OCI-LY7 (cell line): ENCODE results near the gene EGFL8. TPM values are rescaled to one million over a fixed set of nuclear protein-coding genes. Genes with fewer than 3 reads are reported as not detected.

Experiments
- BruUV-seq: library from RNA; stranded (reverse); fragments of 400-500 nt; replicated peaks from 2 replicates; lab custom pipeline; 2021; lab: Mats Ljungman, UMichigan
- CTCF ChIA-PET: fragments of 300-600 bp; sonication (Branson Sonifier 250); formaldehyde crosslinking; loops from one replicate; lab custom pipeline; 2022; ENCODE audit warnings: antibody characterized with exemption; ENCODE audit not compliant: unreplicated experiment; lab: Charles Lee
- POLR2A ChIA-PET: fragments of 300-600 bp; sonication (Branson Sonifier 250); formaldehyde crosslinking; loops from one replicate; lab custom pipeline; 2022; ENCODE audit warnings: antibody characterized with exemption; lab: Charles Lee
- DNase-seq: peaks from one replicate; pipeline ENCODE4 v3.0.0-alpha.2; 2015; ENCODE audit warnings: low spot score
- H2AFZ ChIP-seq: fragments of 200-600 bp; sonication (generic), shearing (Covaris generic); 2 replicates; pipeline ENCODE4 v1.6.1; 2014; ENCODE audit warnings: mild to moderate bottlenecking, antibody characterized with exemption, low read length, moderate library complexity
- H3K27ac ChIP-seq: fragments of 200-600 bp; sonication (generic); 2 replicates; pipeline ENCODE4 v1.5.1; 2014; ENCODE audit warnings: mixed run types, low read depth, mild to moderate bottlenecking, moderate library complexity, low read length, inconsistent platforms; ENCODE audit not compliant: poor library complexity, severe bottlenecking
- H3K36me3 ChIP-seq: fragments of 200-600 bp; sonication (generic); 2 replicates; pipeline ENCODE4 v1.6.1; 2014; ENCODE audit warnings: mild to moderate bottlenecking, antibody characterized with exemption, low read length, moderate library complexity, mixed read lengths; ENCODE audit not compliant: insufficient read depth
- H3K4me1 ChIP-seq: fragments of 200-600 bp; sonication (generic); 2 replicates; pipeline ENCODE4 v1.5.1; 2014; ENCODE audit warnings: mild to moderate bottlenecking, low read length; ENCODE audit not compliant: insufficient read depth, poor library complexity, severe bottlenecking
- H3K4me2 ChIP-seq: fragments of 200-600 bp; sonication (generic); 2 replicates; pipeline ENCODE4 v1.6.1; 2014; ENCODE audit warnings: mild to moderate bottlenecking, low read length
- H3K4me3 ChIP-seq: fragments of 200-600 bp; sonication (generic); 2 replicates; pipeline ENCODE4 v1.5.1; 2014; ENCODE audit warnings: mild to moderate bottlenecking, low read depth, low read length; ENCODE audit not compliant: poor library complexity, severe bottlenecking
- H3K79me2 ChIP-seq: fragments of 200-600 bp; sonication (generic); 2 replicates; pipeline ENCODE4 v1.6.1; 2016; ENCODE audit warnings: low read depth, mild to moderate bottlenecking, low read length, moderate library complexity, mixed read lengths; ENCODE audit not compliant: insufficient read depth
- H3K9me2 ChIP-seq: fragments of 200-600 bp; sonication (generic); 2 replicates; pipeline ENCODE4 v1.6.1; 2016; ENCODE audit warnings: mild to moderate bottlenecking, low read length, mixed read lengths; ENCODE audit not compliant: insufficient read depth
- H3K9me3 ChIP-seq: fragments of 200-600 bp; sonication (generic); 2 replicates; pipeline ENCODE4 v1.6.1; 2014; ENCODE audit warnings: mild to moderate bottlenecking, mixed run types, low read length, mixed read lengths
- H4K20me1 ChIP-seq: fragments of 200-600 bp; sonication (generic); 2 replicates; pipeline ENCODE4 v1.6.1; 2014; ENCODE audit warnings: mild to moderate bottlenecking, antibody characterized with exemption, low read length, moderate library complexity, mixed read lengths; ENCODE audit not compliant: insufficient read depth
- EZH2phosphoT487 ChIP-seq: fragments of 200-600 bp; sonication (generic); IDR thresholded peaks from 2 replicates; pipeline ENCODE4 v1.6.1; 2018; ENCODE audit warnings: low read depth, borderline replicate concordance, mild to moderate bottlenecking, mixed run types, antibody characterized with exemption, low read length, moderate library complexity, mixed read lengths
- intact Hi-C: fragments of 100-400 bp; cut with micrococcal nuclease; formaldehyde crosslinking; loops from one replicate; pipeline ENCODE4 v1.10.0; 2022; ENCODE audit not compliant: unreplicated experiment
- total RNA-seq, 2 experiments: library from RNA; depleted of rRNA in 1 of 2; stranded (reverse); fragments of >200 nt in 1 of 2; shearing (Covaris generic) in 1 of 2; gene quantifications; 2 replicates each; pipeline ENCODE4 v1.2.3, GENCODE V29; 2014 to 2022
- TF ChIP-seq, protein P1 (sequence below): fragments of 200-600 bp; sonication (generic); conservative IDR thresholded peaks from 2 replicates; pipeline ENCODE4 v1.5.1; 2014; ENCODE audit warnings: mild to moderate bottlenecking, antibody characterized with exemption, low read length, moderate library complexity, mixed read lengths

Gene EGFL8
- total RNA-seq, 2 experiments from 2014 or later = 7.4 to 21.6 TPM

DNA sequence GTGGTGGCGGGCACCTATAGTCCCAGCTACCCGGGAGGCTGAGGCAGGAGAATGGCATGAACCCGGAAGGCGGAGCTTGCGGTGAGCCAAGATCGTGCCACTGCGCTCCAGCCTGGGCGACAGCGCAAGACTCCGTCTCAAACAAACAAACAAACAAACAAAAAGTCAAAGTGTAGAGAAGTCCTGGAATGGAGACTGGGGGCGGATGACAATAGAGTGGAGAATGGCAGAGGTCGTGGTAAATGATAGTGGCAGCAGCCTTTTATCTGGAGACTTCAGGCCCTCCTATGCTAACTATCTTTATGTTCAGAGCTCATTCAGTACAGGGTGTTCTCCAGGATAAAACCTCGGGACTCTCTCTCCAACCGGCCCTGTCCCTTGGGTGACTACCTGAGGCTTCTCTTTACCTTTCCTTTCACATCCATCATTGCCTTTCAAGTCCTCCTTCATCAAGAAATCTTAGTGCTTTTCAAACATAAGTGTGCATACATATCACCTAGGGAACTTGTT is 32.9 kb upstream of the EGFL8 start:
- Histone ChIP-seq H3K9me3 (no peaks in the 10 kb centered on the region), H3K4me2 (no peak overlapping the region), H3K27ac (no peak overlapping the region), H2AFZ (no peak overlapping the region), H3K4me3 (no peak overlapping the region), H3K36me3 (peaks cover 4% of the 10 kb centered on the region; the same call in 1 of the 2 replicates), H4K20me1 (no peaks in the 10 kb centered on the region), H3K9me2 (no peaks in the 10 kb centered on the region), H3K4me1 (peaks cover 29% of the 10 kb centered on the region), H3K79me2 (peaks cover 28% of the 10 kb centered on the region; the same call in 1 of the 2 replicates)
- CTCF ChIA-PET = no interaction called here
- TF ChIP-seq, protein P1, sequence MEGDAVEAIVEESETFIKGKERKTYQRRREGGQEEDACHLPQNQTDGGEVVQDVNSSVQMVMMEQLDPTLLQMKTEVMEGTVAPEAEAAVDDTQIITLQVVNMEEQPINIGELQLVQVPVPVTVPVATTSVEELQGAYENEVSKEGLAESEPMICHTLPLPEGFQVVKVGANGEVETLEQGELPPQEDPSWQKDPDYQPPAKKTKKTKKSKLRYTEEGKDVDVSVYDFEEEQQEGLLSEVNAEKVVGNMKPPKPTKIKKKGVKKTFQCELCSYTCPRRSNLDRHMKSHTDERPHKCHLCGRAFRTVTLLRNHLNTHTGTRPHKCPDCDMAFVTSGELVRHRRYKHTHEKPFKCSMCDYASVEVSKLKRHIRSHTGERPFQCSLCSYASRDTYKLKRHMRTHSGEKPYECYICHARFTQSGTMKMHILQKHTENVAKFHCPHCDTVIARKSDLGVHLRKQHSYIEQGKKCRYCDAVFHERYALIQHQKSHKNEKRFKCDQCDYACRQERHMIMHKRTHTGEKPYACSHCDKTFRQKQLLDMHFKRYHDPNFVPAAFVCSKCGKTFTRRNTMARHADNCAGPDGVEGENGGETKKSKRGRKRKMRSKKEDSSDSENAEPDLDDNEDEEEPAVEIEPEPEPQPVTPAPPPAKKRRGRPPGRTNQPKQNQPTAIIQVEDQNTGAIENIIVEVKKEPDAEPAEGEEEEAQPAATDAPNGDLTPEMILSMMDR = no peak
- POLR2A ChIA-PET = no interaction called here
- intact Hi-C loops = no loop called here
- BruUV-seq = no TSS peak
- no peak for DNase-seq

DNA sequence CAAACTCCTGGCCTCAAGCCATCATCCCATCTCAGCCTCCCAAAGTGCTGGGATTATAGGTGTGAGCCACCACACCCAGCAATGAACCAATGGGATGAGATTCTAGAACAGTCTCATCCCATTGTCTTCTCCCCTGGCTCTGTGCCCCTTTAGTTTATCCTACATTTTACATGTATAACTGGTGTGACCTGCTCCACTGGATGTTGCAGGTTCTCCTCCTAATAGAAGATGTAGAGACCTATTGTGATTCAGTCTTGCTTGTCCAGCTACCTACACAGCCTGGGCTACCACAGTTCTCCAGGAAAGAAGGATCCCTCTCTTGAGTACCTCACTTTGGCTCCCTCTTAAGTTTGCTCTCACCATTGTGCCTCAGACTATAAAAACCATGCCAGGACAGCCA is 32.3 kb upstream of the EGFL8 start:
- Histone ChIP-seq H3K36me3 (no peaks in the 10 kb centered on the region), H3K4me2 (no peak overlapping the region), H4K20me1 (no peaks in the 10 kb centered on the region), H3K9me3 (no peaks in the 10 kb centered on the region), H2AFZ (no peak overlapping the region), H3K9me2 (no peaks in the 10 kb centered on the region), H3K4me1 (peaks cover 23% of the 10 kb centered on the region), H3K27ac (no peak overlapping the region), H3K4me3 (no peak overlapping the region), H3K79me2 (peaks cover 22% of the 10 kb centered on the region; the same call in 1 of the 2 replicates)
- no peak for DNase-seq
- intact Hi-C loops = no loop called here
- TF ChIP-seq EZH2phosphoT487 = no peak
- TF ChIP-seq, protein P1 = no peak
- no TSS peak for BruUV-seq
- CTCF ChIA-PET = no interaction called here
- POLR2A ChIA-PET = no interaction called here

DNA sequence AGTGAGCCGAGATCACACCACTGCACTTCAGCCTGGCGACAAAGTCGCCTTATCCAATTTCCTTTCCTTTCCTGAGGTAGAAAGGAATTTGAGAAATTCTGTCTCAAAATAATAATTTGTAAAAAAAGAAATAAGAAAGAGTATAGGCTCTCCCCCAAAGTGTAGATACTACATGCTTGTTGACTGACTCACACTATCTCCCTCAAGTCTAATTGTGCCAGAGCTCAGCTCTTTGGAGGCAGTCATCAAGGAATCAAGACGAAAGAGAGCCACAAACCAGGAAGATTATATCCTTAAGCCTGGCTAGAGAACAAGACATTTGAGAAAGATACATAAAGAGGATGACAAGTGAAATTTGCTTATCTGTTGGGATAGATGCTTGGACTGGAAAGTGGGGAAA is 30.6 kb upstream of the EGFL8 start:
- TF ChIP-seq, protein P1 = no peak
- TF ChIP-seq EZH2phosphoT487 = no peak
- no peaks in the 10 kb centered on the region for H3K9me3 ChIP-seq
- BruUV-seq = no TSS peak
- H3K4me3 ChIP-seq = no peak overlapping the region
- H4K20me1 ChIP-seq = no peaks in the 10 kb centered on the region
- H3K4me1 ChIP-seq = peaks cover 14% of the 10 kb centered on the region
- H3K36me3 ChIP-seq = no peaks in the 10 kb centered on the region
- intact Hi-C loops = no loop called here
- CTCF ChIA-PET = no interaction called here
- H3K27ac ChIP-seq = no peak overlapping the region
- no peak overlapping the region for H2AFZ ChIP-seq
- H3K4me2 ChIP-seq = no peak overlapping the region
- DNase-seq = no peak
- H3K9me2 ChIP-seq = no peaks in the 10 kb centered on the region
- H3K79me2 ChIP-seq = peaks cover 11% of the 10 kb centered on the region; the same call in 1 of the 2 replicates
- POLR2A ChIA-PET = no interaction called here
